Upper lobe of left lung (tissue), 6 donors: ENCODE data around the gene RIN3. TPM values are rescaled to one million over a fixed set of nuclear protein-coding genes. Genes with fewer than 3 reads are reported as not detected.
A peak's percentile ranks its signal among the peaks of the same experiment; 100 is the strongest.

ENCODE experiments used
- ATAC-seq, 2 donors: fragments of 200-7000 bp; cut with Tn5 transposase; one replicate each; pipeline ENCODE4 v1.9.1; 2022; ENCODE audit warnings: mild to moderate bottlenecking in 2 of 2, moderate library complexity in 2 of 2; ENCODE audit not compliant: low FRiP score in 2 of 2
- DNase-seq, 2 donors: peaks; one replicate each; pipeline ENCODE4 v3.0.0-alpha.2; 2019 to 2020
- H3K27ac ChIP-seq, 4 donors: fragments of 200-600 bp; sonication (generic); one replicate each; pipeline ENCODE4 v1.5.1; 2016 to 2019
- H3K27me3 ChIP-seq, 4 donors: fragments of 200-600 bp; sonication (generic); one replicate each; pipeline ENCODE4 v1.5.1; 2017 to 2019
- H3K36me3 ChIP-seq, 4 donors: fragments of 200-600 bp; sonication (generic); one replicate each; pipeline ENCODE4 v1.5.1; 2016 to 2019
- H3K4me1 ChIP-seq, 4 donors: fragments of 200-600 bp; sonication (generic); one replicate each; pipeline ENCODE4 v1.5.1; 2018 to 2019
- H3K4me3 ChIP-seq, 4 donors: fragments of 200-600 bp; sonication (generic); one replicate each; pipeline ENCODE4 v1.5.1; 2017 to 2019; ENCODE audit warnings: mild to moderate bottlenecking in 2 of 4, moderate library complexity in 1 of 4
- H3K9me3 ChIP-seq, 4 donors: fragments of 200-600 bp; sonication (generic); one replicate each; pipeline ENCODE4 v1.5.1; 2018 to 2019
- CTCF ChIP-seq, 6 experiments: fragments of 450-650 bp in 4 of 6; fragments of 200-600 bp in 2 of 6; sonication (generic) in 2 of 6; IDR thresholded peaks; one replicate each; pipeline ENCODE4 v1.5.1; 2016 to 2019; ENCODE audit warnings: antibody characterized with exemption in 6 of 6
- EP300 ChIP-seq, 4 donors: sonication (generic); formaldehyde crosslinking; IDR thresholded peaks; one replicate each; pipeline ENCODE4 v1.5.1; 2017; ENCODE audit warnings: antibody characterized with exemption in 4 of 4, control low read depth in 2 of 4
- POLR2A ChIP-seq, 4 donors: fragments of 450-650 bp; IDR thresholded peaks; one replicate each; pipeline ENCODE4 v1.5.1; 2016 to 2017; ENCODE audit warnings: antibody characterized with exemption in 4 of 4, mild to moderate bottlenecking in 2 of 4
- POLR2AphosphoS5 ChIP-seq, 2 donors: sonication (generic); formaldehyde crosslinking; IDR thresholded peaks; one replicate each; pipeline ENCODE4 v1.5.1; 2017; ENCODE audit warnings: antibody characterized with exemption in 2 of 2
- WGBS, 2 donors: methylation state at CpG; one replicate each; pipeline ENCODE4 v1.1.5; 2017 to 2018; 5-methylcytosine and 5-hydroxymethylcytosine counted together
- total RNA-seq, 6 donors: library from RNA; depleted of rRNA in 4 of 6; stranded (reverse); fragments of >200 nt in 4 of 6; gene quantifications; one replicate each; pipeline versions ENCODE4 v1.1.0 to v1.2.1, GENCODE V29; 2016 to 2021
- donor health status: DM: no; HTN: no; CAD: no; lungs with moderate emphysema.
- donor health status: DM: no; HTN: yes; CAD: no; lungs with severe emphysema.

The RIN3 gene
- total RNA-seq, 6 donors from 2014 or later = 19.0 to 88.0 (median 59.7) TPM

GRCh38 chr14:92627707-92628215, 114.2 kb downstream of the RIN3 start:
- Histone ChIP-seq H3K4me3 (no peak overlapping the region), H3K36me3 (peaks cover 0 to 6% (median 3%) of the 10 kb centered on the region in 4 donors), H3K9me3 (peaks cover 0 to 18% (median 15%) of the 10 kb centered on the region in 4 donors), H3K27me3 (no peaks in the 10 kb centered on the region), H3K27ac (no peak overlapping the region), H3K4me1 (peaks cover 0 to 3% (median under 1%) of the 10 kb centered on the region in 4 donors)
- DNase-seq (no peak), ATAC-seq (no peak)
- 99% methylated on average over 7 of the region's 7 CpGs for WGBS, 2 donors
- TF ChIP-seq POLR2AphosphoS5 (IDR thresholded peaks at IDR 0.05) (no peak), CTCF (IDR thresholded peaks at IDR 0.05) (no peak), POLR2A (IDR thresholded peaks at IDR 0.05) (no peak), EP300 (IDR thresholded peaks at IDR 0.05) (no peak)

GRCh38 chr14:92628636-92629035, 115.1 kb downstream of the RIN3 start:
- ATAC-seq = no peak
- WGBS, 2 donors = 87 to 97% methylated on average over 2 of the region's 2 CpGs

GRCh38 chr14:92630367-92630766, 116.8 kb downstream of the RIN3 start:
- peak in 1 of 2 donors; percentile 14 for ATAC-seq
- Histone ChIP-seq H3K36me3 (peaks cover 0 to 6% (median 2%) of the 10 kb centered on the region in 4 donors), H3K4me3 (no peak overlapping the region), H3K4me1 (peaks cover 0 to 14% (median 9%) of the 10 kb centered on the region in 4 donors), H3K9me3 (peaks cover 0 to 16% (median 14%) of the 10 kb centered on the region in 4 donors), H3K27me3 (no peaks in the 10 kb centered on the region), H3K27ac (no peak overlapping the region)
- TF ChIP-seq EP300 (IDR thresholded peaks at IDR 0.05) = no peak
- no peak for TF ChIP-seq CTCF (IDR thresholded peaks at IDR 0.05)
- no peak for TF ChIP-seq POLR2A (IDR thresholded peaks at IDR 0.05)
- TF ChIP-seq POLR2AphosphoS5 (IDR thresholded peaks at IDR 0.05) = no peak
- DNase-seq = no peak
- WGBS, 2 donors = 84 to 100% methylated on average over 1 to 2 of the region's 2 CpGs

More at GRCh38 chr14:92628636-92629035, 115.1 kb downstream of the RIN3 start:
- peaks cover 0 to 6% (median 3%) of the 10 kb centered on the region in 4 donors for H3K36me3 ChIP-seq
- H3K27ac ChIP-seq = no peak overlapping the region
- H3K4me3 ChIP-seq = no peak overlapping the region
- H3K4me1 ChIP-seq = peaks cover 0 to 12% (median 8%) of the 10 kb centered on the region in 4 donors
- no peaks in the 10 kb centered on the region for H3K27me3 ChIP-seq
- TF ChIP-seq POLR2A (IDR thresholded peaks at IDR 0.05) (no peak), POLR2AphosphoS5 (IDR thresholded peaks at IDR 0.05) (no peak), CTCF (IDR thresholded peaks at IDR 0.05) (no peak), EP300 (IDR thresholded peaks at IDR 0.05) (no peak)
- DNase-seq = no peak
- peaks cover 0 to 16% (median 14%) of the 10 kb centered on the region in 4 donors for H3K9me3 ChIP-seq

GRCh38 chr14:92631098-92631497, 117.5 kb downstream of the RIN3 start:
- peaks cover 0 to 6% (median 2%) of the 10 kb centered on the region in 4 donors for H3K36me3 ChIP-seq
- peaks cover 0 to 14% (median 9%) of the 10 kb centered on the region in 4 donors for H3K4me1 ChIP-seq
- H3K27ac ChIP-seq = no peak overlapping the region
- H3K27me3 ChIP-seq = no peaks in the 10 kb centered on the region
- H3K4me3 ChIP-seq = no peak overlapping the region
- TF ChIP-seq POLR2A (IDR thresholded peaks at IDR 0.05) (no peak), POLR2AphosphoS5 (IDR thresholded peaks at IDR 0.05) (no peak), EP300 (IDR thresholded peaks at IDR 0.05) (no peak), CTCF (IDR thresholded peaks at IDR 0.05) (no peak)
- peaks cover 0 to 16% (median 14%) of the 10 kb centered on the region in 4 donors for H3K9me3 ChIP-seq
- DNase-seq (no peak), ATAC-seq (no peak)
- 92 to 100% methylated on average over 1 to 4 of the region's 4 CpGs for WGBS, 2 donors
